K562 (cell line): ENCODE results near the gene PALLD. TPM values are rescaled to one million over a fixed set of nuclear protein-coding genes. Genes with fewer than 3 reads are reported as not detected.

ENCODE experiments used
- ATAC-seq: fragments of 200-7000 bp; cut with Tn5 transposase; 3 replicates; pipeline ENCODE4 v1.9.1; 2020; ENCODE audit warnings: moderate library complexity
- BruUV-seq: library from RNA; stranded (reverse); fragments of 400-500 nt; replicated peaks from 2 replicates; lab custom pipeline; 2021; lab: Mats Ljungman, UMichigan
- CTCF ChIA-PET: fragments of 300-600 bp; formaldehyde crosslinking; extraction: SDS; loops from one replicate; lab custom pipeline; 2021; ENCODE audit warnings: low intra/inter-chr PET ratio; lab: Yijun Ruan, JAX
- POLR2A ChIA-PET: fragments of 300-600, 350-650 bp; sonication (Branson Sonifier 250); formaldehyde crosslinking; extraction: SDS; loops from one replicate; lab custom pipeline; 2021; ENCODE audit warnings: antibody characterized with exemption, inconsistent platforms; lab: Yijun Ruan, JAX
- DNase-seq, 4 experiments: peaks; one replicate each; pipeline versions ENCODE4 v3.0.0 to v3.0.0-alpha.2; 2011 to 2018; ENCODE audit warnings: low spot score in 3 of 4, mixed read lengths in 3 of 4; ENCODE audit errors: extremely low read depth in 1 of 4
- FAIRE-seq: peaks from 2 replicates; lab custom pipeline; 2011; peaks lifted over from hg19 to GRCh38; lab: Jason Lieb, UNC
- H2AFZ ChIP-seq: 2 replicates; pipeline ENCODE4 v1.6.0; 2011; ENCODE audit warnings: low read depth, low read length, control low read depth, inconsistent platforms
- H3K27ac ChIP-seq: fragments of 200-600 bp; 3 replicates; pipeline ENCODE4 v1.8.0; 2011; ENCODE audit warnings: low read depth, mild to moderate bottlenecking, control low read depth, inconsistent platforms, low read length, moderate library complexity, mixed read lengths; ENCODE audit errors: extremely low read depth
- H3K27me3 ChIP-seq, 2 experiments: fragments of 300-600 bp in 1 of 2; 2 replicates in 1 of 2; 3 replicates in 1 of 2; pipeline versions ENCODE4 v1.6.0 to v1.8.0; 2011; ENCODE audit warnings: inconsistent platforms in 2 of 2, low read length in 2 of 2, mild to moderate bottlenecking in 1 of 2, mixed read lengths in 1 of 2, moderate library complexity in 1 of 2; ENCODE audit not compliant: control insufficient read depth in 2 of 2, insufficient read depth in 2 of 2
- H3K36me3 ChIP-seq: fragments of 300-600 bp; 3 replicates; pipeline ENCODE4 v1.8.0; 2011; ENCODE audit warnings: mild to moderate bottlenecking, low read length, inconsistent platforms; ENCODE audit not compliant: control insufficient read depth, insufficient read depth
- H3K4me1 ChIP-seq, 2 experiments: fragments of 200-600 bp in 1 of 2; replicated peaks in 1 of 2; 2 replicates in 1 of 2; 3 replicates in 1 of 2; pipeline versions ENCODE4 v1.5.1 to v1.8.0; 2011; ENCODE audit warnings: inconsistent platforms in 2 of 2, low read length in 2 of 2, mild to moderate bottlenecking in 1 of 2, mixed read lengths in 1 of 2, moderate library complexity in 1 of 2; ENCODE audit not compliant: control insufficient read depth in 2 of 2, insufficient read depth in 2 of 2
- H3K4me2 ChIP-seq: 2 replicates; pipeline ENCODE4 v1.6.1; 2011; ENCODE audit warnings: low read length, control low read depth, inconsistent platforms, mixed read lengths; ENCODE audit not compliant: insufficient read depth
- H3K4me3 ChIP-seq: fragments of 200-600 bp; sonication (generic), shearing (Covaris generic); 2 replicates; pipeline ENCODE4 v1.5.1; 2016; ENCODE audit warnings: control low read depth, inconsistent platforms
- H3K79me2 ChIP-seq: fragments of 200-600 bp; 3 replicates; pipeline ENCODE4 v1.8.0; 2011; ENCODE audit warnings: low read length, inconsistent platforms; ENCODE audit not compliant: control insufficient read depth, insufficient read depth
- H3K9ac ChIP-seq, 2 experiments: 2 replicates each; pipeline versions ENCODE4 v1.6.0 to v1.6.1; 2011; ENCODE audit warnings: low read depth in 2 of 2, low read length in 2 of 2, control low read depth in 1 of 2, inconsistent platforms in 1 of 2, mild to moderate bottlenecking in 1 of 2, mixed read lengths in 1 of 2; ENCODE audit not compliant: insufficient read depth in 1 of 2
- H3K9me1 ChIP-seq: one replicate; pipeline ENCODE4 v1.6.0; 2011; ENCODE audit warnings: inconsistent platforms, mild to moderate bottlenecking, low read length, moderate library complexity; ENCODE audit not compliant: control insufficient read depth, insufficient read depth
- H3K9me3 ChIP-seq: replicated peaks from 2 replicates; pipeline ENCODE4 v1.5.1; 2011; ENCODE audit warnings: low read depth, low read length, inconsistent platforms; ENCODE audit not compliant: control insufficient read depth, insufficient read depth
- H4K20me1 ChIP-seq: replicated peaks from 2 replicates; pipeline ENCODE4 v1.6.1; 2011; ENCODE audit warnings: low read length, inconsistent platforms, mixed read lengths; ENCODE audit not compliant: control insufficient read depth, insufficient read depth
- BRF1 ChIP-seq: IDR thresholded peaks from 3 replicates; pipeline ENCODE4 v1.6.1; 2011; ENCODE audit warnings: borderline replicate concordance, mild to moderate bottlenecking; ENCODE audit not compliant: insufficient read length; ENCODE audit errors: extremely low read depth
- E4F1 ChIP-seq: fragments of 250-450 bp; sonication (Bioruptor Pico); IDR thresholded peaks from 2 replicates; pipeline ENCODE4 v1.5.0; 2021; ENCODE audit warnings: mild to moderate bottlenecking, borderline replicate concordance
- ERF ChIP-seq: fragments of 450-650 bp; formaldehyde crosslinking; IDR thresholded peaks from 2 replicates; pipeline ENCODE4 v1.4.0; 2020; ENCODE audit warnings: mild to moderate bottlenecking, mixed read lengths
- ETV1 ChIP-seq: fragments of 450-650 bp; conservative IDR thresholded peaks from 2 replicates; pipeline ENCODE4 v1.6.1; 2016; ENCODE audit warnings: missing genetic modification characterization, control low read depth, low read depth, missing compliant biosample characterization
- GTF2E2 ChIP-seq: fragments of 200-800 bp; sonication (Bioruptor generic); IDR thresholded peaks from 2 replicates; pipeline ENCODE4 v1.6.1; 2016; ENCODE audit warnings: missing genetic modification characterization, missing compliant biosample characterization
- NFXL1 ChIP-seq: fragments of 450-650 bp; formaldehyde crosslinking; IDR thresholded peaks from 2 replicates; pipeline ENCODE4 v1.4.0; 2021; ENCODE audit warnings: mild to moderate bottlenecking
- NR1H2 ChIP-seq: sonication (generic); formaldehyde crosslinking; IDR thresholded peaks from 2 replicates; pipeline ENCODE4 v1.4.0; 2020; ENCODE audit warnings: mild to moderate bottlenecking, missing genetic modification reagents
- SAFB2 ChIP-seq: fragments of 200-400 bp; formaldehyde crosslinking; IDR thresholded peaks from 2 replicates; pipeline ENCODE4 v1.6.1; 2018; ENCODE audit warnings: borderline replicate concordance, low read length, low read depth, moderate library complexity; ENCODE audit not compliant: severe bottlenecking
- SNIP1 ChIP-seq: fragments of 450-650 bp; IDR thresholded peaks from 2 replicates; pipeline ENCODE4 v1.7.1; 2017; ENCODE audit warnings: low read depth, mild to moderate bottlenecking
- TOE1 ChIP-seq, 2 experiments: fragments of 450-650 bp in 1 of 2; sonication (generic) in 1 of 2; formaldehyde crosslinking in 1 of 2; IDR thresholded peaks; 2 replicates each; pipeline versions ENCODE4 v1.7.1 to v1.8.0; 2016 to 2022; ENCODE audit warnings: borderline replicate concordance in 2 of 2, mild to moderate bottlenecking in 2 of 2, antibody characterized with exemption in 1 of 2, inconsistent platforms in 1 of 2, low read depth in 1 of 2, missing genetic modification reagents in 1 of 2, moderate library complexity in 1 of 2
- ZNF143 ChIP-seq: sonication (generic); formaldehyde crosslinking; IDR thresholded peaks from 2 replicates; pipeline ENCODE4 v1.9.0; 2022; ENCODE audit warnings: mild to moderate bottlenecking, missing genetic modification reagents
- ZNF408 ChIP-seq: fragments of 250-450 bp; sonication (Bioruptor Pico); IDR thresholded peaks from 2 replicates; pipeline ENCODE4 v1.4.0; 2020; ENCODE audit warnings: low read depth, mild to moderate bottlenecking, moderate library complexity
- WGBS: fragments of 100-300 bp; shearing (Covaris generic); methylation state at CpG from one replicate; pipeline ENCODE4 v1.1.6; 2016; ENCODE audit warnings: low coverage, mixed read lengths; ENCODE audit not compliant: insufficient coverage; ENCODE audit errors: missing lambda C conversion rate; 5-methylcytosine and 5-hydroxymethylcytosine counted together
- in situ Hi-C: fragments of 300-500 bp; cut with MboI; formaldehyde crosslinking; loops from 4 replicates; pipeline ENCODE4 v1.15.0; 2018; ENCODE audit warnings: inconsistent platforms, mixed read lengths
- intact Hi-C: fragments of 100-400 bp; cut with micrococcal nuclease; formaldehyde crosslinking; loops from 2 replicates; pipeline ENCODE4 v1.14.2; 2022
- polyA plus RNA-seq, 8 experiments: library from polyadenylated mRNA; depleted of rRNA in 4 of 8; stranded (reverse) in 5 of 8; unstranded in 3 of 8; fragments of >200 nt; fragmentation: Nextera tagmentation in 2 of 8; fragmentation: Illumina TruSeq in 1 of 8; extraction: Ambion mirVana in 2 of 8; extraction: Trizol in 1 of 8; gene quantifications; 2 replicates each; pipeline versions ENCODE4 v1.2.1 to v1.2.3, GENCODE V29; 2011 to 2014; ENCODE audit warnings: inconsistent platforms in 1 of 8, missing spikeins in 1 of 8
- total RNA-seq, 7 experiments: library from RNA; depleted of rRNA in 6 of 7; stranded (reverse); fragments of >200 nt in 6 of 7; fragmentation: Illumina TruSeq in 2 of 7; extraction: Trizol in 2 of 7; gene quantifications; 2 replicates each; pipeline versions ENCODE4 v1.2.1 to v1.2.3, GENCODE V29; 2011 to 2021; ENCODE audit warnings: low replicate concordance in 1 of 7
- TF ChIP-seq, protein P1 (sequence below), 2 experiments: fragments of 450-650 bp in 1 of 2; sonication (generic) in 1 of 2; formaldehyde crosslinking; conservative IDR thresholded peaks; 2 replicates each; pipeline versions ENCODE4 v1.4.0 to v1.8.1; 2020 to 2022; ENCODE audit warnings: mild to moderate bottlenecking in 1 of 2, missing genetic modification reagents in 1 of 2
- TF ChIP-seq, protein P2 (sequence below): fragments of 150-350 bp; conservative IDR thresholded peaks from 2 replicates; pipeline ENCODE4 v1.6.1; 2014; ENCODE audit warnings: low read length

The PALLD gene
- total and polyA plus RNA-seq, 9 of the 15 experiments (the other 6 are each of a cell fraction or from before 2014, with no cell fraction given), result 0.01 to 0.35 (median 0.06) TPM; not detected in 3

DNA sequence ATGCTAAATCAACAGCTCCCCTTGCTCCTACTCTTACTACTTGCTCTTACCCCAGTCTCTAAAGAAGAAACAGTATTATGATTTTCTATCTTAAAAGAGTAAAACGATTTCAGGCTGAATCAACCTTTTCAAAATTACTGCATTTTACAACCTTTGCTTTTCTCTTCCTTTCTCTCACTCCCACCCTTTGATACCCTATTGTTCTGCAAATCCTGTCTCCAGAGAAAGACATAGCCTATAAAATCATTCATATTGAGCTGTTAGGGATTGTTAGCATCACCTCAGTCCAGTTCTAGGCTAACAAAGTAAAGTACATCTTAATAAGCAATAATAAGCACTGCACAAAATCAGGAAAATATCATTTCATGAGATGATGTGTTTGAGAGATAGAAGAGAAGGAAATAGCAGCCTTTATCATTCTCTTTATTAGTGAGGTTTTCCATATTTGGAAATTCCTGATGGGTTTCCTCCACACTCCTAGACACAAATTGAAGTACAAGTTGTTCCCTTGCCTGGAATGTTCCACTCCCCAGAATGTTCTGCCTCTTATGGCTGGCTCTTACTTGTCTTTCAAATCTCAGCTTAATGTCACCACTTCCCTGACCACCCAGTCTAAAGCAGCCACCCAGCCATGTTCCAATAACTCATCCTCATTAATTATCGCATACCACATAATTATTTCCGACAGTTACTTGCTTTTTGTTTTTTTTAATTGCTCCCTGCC is 219.7 kb downstream of the PALLD start:
- in situ Hi-C loops, result no loop called here
- intact Hi-C loops, result no loop called here
- no peak for FAIRE-seq

More for the DNA sequence above, 219.7 kb downstream of the PALLD start:
- POLR2A ChIA-PET, result interaction anchor here (0.6 kb wide), 1 partner anchor 94 kb away, joined by 3 read pairs; no protein-coding TSS in a partner anchor
- CTCF ChIA-PET, result no interaction called here
- Histone ChIP-seq H3K9me1 (no peaks in the 10 kb centered on the region), H2AFZ (no peak overlapping the region), H3K9ac (no peak overlapping the region), H3K36me3 (no peaks in the 10 kb centered on the region), H3K4me2 (no peak overlapping the region), H3K27me3 (no peaks in the 10 kb centered on the region), H4K20me1 (no peaks in the 10 kb centered on the region), H3K79me2 (no peaks in the 10 kb centered on the region), H3K9me3 (no peaks in the 10 kb centered on the region), H3K4me3 (no peak overlapping the region), H3K27ac (no peak overlapping the region), H3K4me1 (no peaks in the 10 kb centered on the region)
- BruUV-seq, result no TSS peak
- no peak for ATAC-seq
- DNase-seq, result no peak
- TF ChIP-seq ZNF408 (CRISPR knock-in tag), result no peak
- no peak for TF ChIP-seq ERF
- TF ChIP-seq ZNF143 (CRISPR knock-in tag), result no peak
- TF ChIP-seq TOE1 (IDR thresholded peaks at IDR 0.05; ENCODE audit: borderline replicate concordance), result no peak
- TF ChIP-seq TOE1 (CRISPR knock-in tag; IDR thresholded peaks at IDR 0.05; ENCODE audit: borderline replicate concordance, low read depth), result no peak
- no peak for TF ChIP-seq BRF1
- no peak for TF ChIP-seq NR1H2 (CRISPR knock-in tag)
- TF ChIP-seq GTF2E2 (tag), result no peak
- no peak for TF ChIP-seq ETV1
- TF ChIP-seq, protein P1, sequence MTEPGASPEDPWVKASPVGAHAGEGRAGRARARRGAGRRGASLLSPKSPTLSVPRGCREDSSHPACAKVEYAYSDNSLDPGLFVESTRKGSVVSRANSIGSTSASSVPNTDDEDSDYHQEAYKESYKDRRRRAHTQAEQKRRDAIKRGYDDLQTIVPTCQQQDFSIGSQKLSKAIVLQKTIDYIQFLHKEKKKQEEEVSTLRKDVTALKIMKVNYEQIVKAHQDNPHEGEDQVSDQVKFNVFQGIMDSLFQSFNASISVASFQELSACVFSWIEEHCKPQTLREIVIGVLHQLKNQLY (CRISPR knock-in tag; conservative IDR thresholded peaks at IDR 0.05), result no peak
- no peak for TF ChIP-seq SAFB2
- TF ChIP-seq E4F1 (CRISPR knock-in tag), result no peak
- TF ChIP-seq, protein P2, sequence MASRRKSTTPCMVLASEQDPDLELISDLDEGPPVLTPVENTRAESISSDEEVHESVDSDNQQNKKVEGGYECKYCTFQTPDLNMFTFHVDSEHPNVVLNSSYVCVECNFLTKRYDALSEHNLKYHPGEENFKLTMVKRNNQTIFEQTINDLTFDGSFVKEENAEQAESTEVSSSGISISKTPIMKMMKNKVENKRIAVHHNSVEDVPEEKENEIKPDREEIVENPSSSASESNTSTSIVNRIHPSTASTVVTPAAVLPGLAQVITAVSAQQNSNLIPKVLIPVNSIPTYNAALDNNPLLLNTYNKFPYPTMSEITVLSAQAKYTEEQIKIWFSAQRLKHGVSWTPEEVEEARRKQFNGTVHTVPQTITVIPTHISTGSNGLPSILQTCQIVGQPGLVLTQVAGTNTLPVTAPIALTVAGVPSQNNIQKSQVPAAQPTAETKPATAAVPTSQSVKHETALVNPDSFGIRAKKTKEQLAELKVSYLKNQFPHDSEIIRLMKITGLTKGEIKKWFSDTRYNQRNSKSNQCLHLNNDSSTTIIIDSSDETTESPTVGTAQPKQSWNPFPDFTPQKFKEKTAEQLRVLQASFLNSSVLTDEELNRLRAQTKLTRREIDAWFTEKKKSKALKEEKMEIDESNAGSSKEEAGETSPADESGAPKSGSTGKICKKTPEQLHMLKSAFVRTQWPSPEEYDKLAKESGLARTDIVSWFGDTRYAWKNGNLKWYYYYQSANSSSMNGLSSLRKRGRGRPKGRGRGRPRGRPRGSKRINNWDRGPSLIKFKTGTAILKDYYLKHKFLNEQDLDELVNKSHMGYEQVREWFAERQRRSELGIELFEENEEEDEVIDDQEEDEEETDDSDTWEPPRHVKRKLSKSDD, result no peak
- TF ChIP-seq SNIP1, result no peak
- TF ChIP-seq NFXL1, result no peak
- WGBS, result 0% methylated on average over 3 of the region's 3 CpGs
